IMR-90 (cell line): Measurements from ENCODE around the gene C14orf93. TPM values are rescaled to one million over a fixed set of nuclear protein-coding genes. Genes with fewer than 3 reads are reported as not detected.

Source experiments
- ATAC-seq: fragments of 200-7000 bp; cut with Tn5 transposase; 2 replicates; pipeline ENCODE4 v1.9.1; 2020; ENCODE audit warnings: low read depth, mild to moderate bottlenecking, moderate library complexity
- BruUV-seq: library from RNA; stranded (reverse); fragments of 400-500 nt; replicated peaks from 2 replicates; lab custom pipeline; 2021; lab: Mats Ljungman, UMichigan
- CTCF ChIA-PET: fragments of 300-600 bp; formaldehyde crosslinking; extraction: SDS; loops from one replicate; lab custom pipeline; 2021; ENCODE audit warnings: antibody characterized with exemption; lab: Yijun Ruan, JAX
- POLR2A ChIA-PET: fragments of 300-600 bp; sonication (Branson Sonifier 250); formaldehyde crosslinking; loops from one replicate; lab custom pipeline; 2022; ENCODE audit warnings: antibody characterized with exemption; ENCODE audit not compliant: unreplicated experiment; lab: Charles Lee
- DNase-seq: peaks from one replicate; pipeline ENCODE4 v3.0.0; 2013
- H2AFZ ChIP-seq: replicated peaks from 2 replicates; pipeline ENCODE3; 2013; ENCODE audit warnings: low read length, mild to moderate bottlenecking; ENCODE audit not compliant: poor library complexity
- H2AK5ac ChIP-seq: 2 replicates; pipeline ENCODE4 v1.6.1; 2013; ENCODE audit warnings: low read depth, low read length, inconsistent platforms
- H2AK9ac ChIP-seq: replicated peaks from 2 replicates; pipeline ENCODE3; 2013; ENCODE audit warnings: mild to moderate bottlenecking, low read depth, low read length, moderate library complexity; ENCODE audit not compliant: poor library complexity
- H2BK120ac ChIP-seq: 2 replicates; pipeline ENCODE4 v1.6.1; 2013; ENCODE audit warnings: low read depth, low read length, inconsistent platforms
- H2BK15ac ChIP-seq: 3 replicates; pipeline ENCODE4 v1.6.1; 2013; ENCODE audit warnings: low read depth, low read length, inconsistent platforms
- H2BK20ac ChIP-seq: 2 replicates; pipeline ENCODE4 v1.6.1; 2013; ENCODE audit warnings: low read depth, mild to moderate bottlenecking, inconsistent platforms, low read length, moderate library complexity
- H2BK5ac ChIP-seq: 2 replicates; pipeline ENCODE4 v1.6.1; 2013; ENCODE audit warnings: mild to moderate bottlenecking, low read depth, low read length, inconsistent platforms; ENCODE audit not compliant: poor library complexity, severe bottlenecking
- H3K14ac ChIP-seq: replicated peaks from 2 replicates; pipeline ENCODE4 v1.6.1; 2013; ENCODE audit warnings: low read depth, low read length, inconsistent platforms
- H3K18ac ChIP-seq: 2 replicates; pipeline ENCODE4 v1.6.1; 2013; ENCODE audit warnings: low read depth, low read length, control low read depth
- H3K23ac ChIP-seq: 2 replicates; pipeline ENCODE4 v1.6.1; 2013; ENCODE audit warnings: low read depth, low read length, inconsistent platforms
- H3K27ac ChIP-seq: 2 replicates; pipeline ENCODE4 v1.5.1; 2013; ENCODE audit warnings: mild to moderate bottlenecking, control low read depth, low read length; ENCODE audit not compliant: insufficient read depth
- H3K27me3 ChIP-seq: 2 replicates; pipeline ENCODE4 v1.6.1; 2013; ENCODE audit warnings: low read length; ENCODE audit not compliant: control insufficient read depth, insufficient read depth
- H3K36me3 ChIP-seq: 2 replicates; pipeline ENCODE4 v1.6.1; 2013; ENCODE audit warnings: low read length, mixed read lengths; ENCODE audit not compliant: control insufficient read depth, insufficient read depth
- H3K4ac ChIP-seq: 2 replicates; pipeline ENCODE4 v1.6.1; 2013; ENCODE audit warnings: low read depth, low read length, inconsistent platforms
- H3K4me1 ChIP-seq: 2 replicates; pipeline ENCODE4 v1.6.1; 2013; ENCODE audit warnings: low read length, mixed read lengths; ENCODE audit not compliant: control insufficient read depth, insufficient read depth
- H3K4me2 ChIP-seq: 2 replicates; pipeline ENCODE4 v1.6.1; 2013; ENCODE audit warnings: low read depth, mild to moderate bottlenecking, control low read depth, low read length, moderate library complexity
- H3K4me3 ChIP-seq: 2 replicates; pipeline ENCODE4 v1.5.1; 2013; ENCODE audit warnings: low read depth, mild to moderate bottlenecking, control low read depth, low read length, moderate library complexity; ENCODE audit not compliant: insufficient read depth
- H3K56ac ChIP-seq: 2 replicates; pipeline ENCODE4 v1.6.1; 2013; ENCODE audit warnings: low read length, inconsistent platforms; ENCODE audit not compliant: insufficient read depth; ENCODE audit errors: extremely low read depth
- H3K79me1 ChIP-seq, 2 experiments: 2 replicates each; pipeline ENCODE4 v1.6.1; 2013; ENCODE audit warnings: low read length in 2 of 2, inconsistent platforms in 1 of 2, low read depth in 1 of 2
- H3K9ac ChIP-seq: 2 replicates; pipeline ENCODE4 v1.6.1; 2013; ENCODE audit warnings: low read depth, low read length, control low read depth
- H3K9me1 ChIP-seq: 2 replicates; pipeline ENCODE4 v1.6.1; 2013; ENCODE audit warnings: low read length, inconsistent platforms; ENCODE audit not compliant: insufficient read depth
- H3K9me3 ChIP-seq: 2 replicates; pipeline ENCODE4 v1.6.1; 2013; ENCODE audit warnings: low read length; ENCODE audit not compliant: control insufficient read depth, insufficient read depth
- H4K20me1 ChIP-seq: 2 replicates; pipeline ENCODE4 v1.6.1; 2013; ENCODE audit warnings: low read length, inconsistent platforms; ENCODE audit not compliant: insufficient read depth
- H4K5ac ChIP-seq: 2 replicates; pipeline ENCODE4 v1.6.1; 2013; ENCODE audit warnings: mild to moderate bottlenecking, low read depth, low read length, control low read depth
- H4K8ac ChIP-seq, 2 experiments: 2 replicates each; pipeline ENCODE4 v1.6.1; 2013; ENCODE audit warnings: low read depth in 2 of 2, low read length in 2 of 2, control low read depth in 1 of 2, inconsistent platforms in 1 of 2
- H4K91ac ChIP-seq: 2 replicates; pipeline ENCODE4 v1.6.1; 2013; ENCODE audit warnings: low read depth, low read length, inconsistent platforms; ENCODE audit not compliant: insufficient read depth
- BHLHE40 ChIP-seq: fragments of 150-350 bp; IDR thresholded peaks from 2 replicates; pipeline ENCODE4 v1.6.1; 2016; ENCODE audit warnings: mild to moderate bottlenecking, low read depth, low read length
- CEBPB ChIP-seq: IDR thresholded peaks from 2 replicates; pipeline ENCODE4 v1.6.1; 2012; ENCODE audit warnings: low read depth, low read length, improper control_type of control experiment
- CHD1 ChIP-seq: IDR thresholded peaks from 2 replicates; pipeline ENCODE4 v1.6.1; 2012; ENCODE audit warnings: low read depth, low read length, improper control_type of control experiment
- FOS ChIP-seq: fragments of 150-350 bp; IDR thresholded peaks from 2 replicates; pipeline ENCODE4 v1.6.1; 2016; ENCODE audit warnings: low read depth, low read length
- MAFK ChIP-seq: IDR thresholded peaks from 2 replicates; pipeline ENCODE4 v1.6.1; 2012; ENCODE audit warnings: low read depth, low read length, improper control_type of control experiment
- MAZ ChIP-seq: IDR thresholded peaks from 2 replicates; pipeline ENCODE4 v1.6.1; 2012; ENCODE audit warnings: low read depth, mild to moderate bottlenecking, low read length, improper control_type of control experiment, moderate library complexity, borderline replicate concordance
- NFE2L2 ChIP-seq: fragments of 150-350 bp; IDR thresholded peaks from 2 replicates; pipeline ENCODE4 v1.6.1; 2016; ENCODE audit warnings: low read depth, mild to moderate bottlenecking, low read length
- POLR2A ChIP-seq: IDR thresholded peaks from 2 replicates; pipeline ENCODE4 v1.6.1; 2012; ENCODE audit warnings: mild to moderate bottlenecking, low read depth, low read length
- RAD21 ChIP-seq: IDR thresholded peaks from 2 replicates; pipeline ENCODE4 v1.6.1; 2012; ENCODE audit warnings: low read length, improper control_type of control experiment
- RCOR1 ChIP-seq: IDR thresholded peaks from 2 replicates; pipeline ENCODE4 v1.6.1; 2012; ENCODE audit warnings: mild to moderate bottlenecking, low read length, improper control_type of control experiment; ENCODE audit not compliant: insufficient replicate concordance
- RFX5 ChIP-seq: IDR thresholded peaks from 2 replicates; pipeline ENCODE4 v1.8.0; 2012; ENCODE audit warnings: low read depth, mild to moderate bottlenecking, low read length, moderate library complexity
- SMC3 ChIP-seq: fragments of 150-350 bp; IDR thresholded peaks from 2 replicates; pipeline ENCODE4 v1.6.1; 2016; ENCODE audit warnings: low read depth, mild to moderate bottlenecking, antibody characterized with exemption, low read length, moderate library complexity
- WGBS, 2 experiments: methylation state at CpG; one replicate each; pipeline versions ENCODE4 v1.1.5 to v1.1.7; 2013; ENCODE audit warnings: missing lambda C conversion rate in 2 of 2; ENCODE audit not compliant: insufficient read length in 1 of 2; ENCODE audit errors: extremely low coverage in 2 of 2; 5-methylcytosine and 5-hydroxymethylcytosine counted together
- dilution Hi-C: fragments of 300-500 bp; cut with HindIII; formaldehyde crosslinking; loops from one replicate; pipeline ENCODE4 v1.14.3; 2018; ENCODE audit warnings: low sequenced_read_pairs; ENCODE audit not compliant: unreplicated experiment
- in situ Hi-C: fragments of 300-500 bp; cut with MboI; formaldehyde crosslinking; loops from 3 replicates; pipeline ENCODE4 v1.14.3; 2019; ENCODE audit warnings: low sequenced_read_pairs, inconsistent platforms, mixed read lengths
- intact Hi-C: fragments of 100-400 bp; cut with micrococcal nuclease; formaldehyde crosslinking; loops from 2 replicates; pipeline ENCODE4 v1.10.0; 2022
- polyA plus RNA-seq, 3 experiments: library from polyadenylated mRNA; depleted of rRNA; stranded (reverse); fragments of >200 nt; gene quantifications; 2 replicates each; pipeline ENCODE4 v1.2.3, GENCODE V29; 2012; ENCODE audit warnings: low replicate concordance in 1 of 3
- total RNA-seq: library from RNA; depleted of rRNA; stranded (reverse); fragments of >200 nt; gene quantifications from 2 replicates; pipeline ENCODE4 v1.2.3, GENCODE V29; 2012
- TF ChIP-seq, protein P1 (sequence below): fragments of 150-350 bp; IDR thresholded peaks from 2 replicates; pipeline ENCODE4 v1.6.1; 2016; ENCODE audit warnings: low read depth, mild to moderate bottlenecking, low read length, moderate library complexity, borderline replicate concordance
- TF ChIP-seq, protein P2 (sequence below): fragments of 150-350 bp; IDR thresholded peaks from 2 replicates; pipeline ENCODE4 v1.6.1; 2017; ENCODE audit warnings: mild to moderate bottlenecking, antibody characterized with exemption, low read length, low read depth

The C14orf93 gene
- total and polyA plus RNA-seq, 2 of the 4 experiments (the other 2 are of a cell fraction): 5.4 to 5.7 TPM

DNA sequence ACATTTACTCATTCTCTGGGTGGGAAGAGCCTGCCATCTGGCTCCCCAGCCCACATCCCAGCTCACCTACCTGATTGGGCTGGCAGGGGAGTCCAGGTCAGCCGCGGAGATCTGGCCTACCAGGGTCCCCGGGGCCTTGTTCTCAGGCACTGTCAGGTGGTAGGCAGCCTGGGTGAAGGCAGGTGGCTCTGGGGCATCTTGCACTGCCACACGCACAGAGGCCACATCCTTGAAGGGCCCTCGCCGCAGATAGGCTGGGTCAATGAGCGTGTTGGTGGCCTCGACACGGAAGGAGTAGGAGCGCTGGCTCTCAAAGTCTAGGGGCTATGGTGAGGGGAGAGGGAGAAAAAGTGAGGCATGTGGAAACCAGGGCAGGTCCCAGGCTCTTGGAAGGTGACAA lies 43.5 kb upstream of the C14orf93 start:
- Histone ChIP-seq H3K4me2 (no peak overlapping the region), H4K5ac (no peak overlapping the region), H2AFZ (no peak overlapping the region), H3K56ac (no peak overlapping the region), H3K27me3 (no peaks in the 10 kb centered on the region), H3K79me1 (peaks cover 0 to 19% of the 10 kb centered on the region in 2 experiments; a peak in 2 of 4 replicates), H3K9me3 (no peaks in the 10 kb centered on the region), H2BK5ac (no peak overlapping the region), H4K20me1 (peaks cover 8% of the 10 kb centered on the region), H3K14ac (no peak overlapping the region), H2BK120ac (no peak overlapping the region), H2AK9ac (no peak overlapping the region), H2BK20ac (no peak overlapping the region), H4K8ac (no peak overlapping the region), H3K9me1 (no peaks in the 10 kb centered on the region), H3K4ac (no peak overlapping the region), H3K36me3 (peaks cover 4% of the 10 kb centered on the region; the same call in 1 of the 2 replicates), H2AK5ac (no peak overlapping the region), H3K4me3 (no peak overlapping the region), H4K91ac (no peak overlapping the region), H3K9ac (no peak overlapping the region), H3K4me1 (peaks cover 11% of the 10 kb centered on the region; the same call in 1 of the 2 replicates), H2BK15ac (no peak overlapping the region), H3K27ac (no peak overlapping the region), H3K18ac (no peak overlapping the region), H3K23ac (no peak overlapping the region)
- ATAC-seq (no peak), DNase-seq (no peak)
- CTCF ChIA-PET: interaction anchor here (1.5 to 1.6 kb wide), 2 partner anchors 60 to 67 kb away, joined by 3 to 4 read pairs; no protein-coding TSS in a partner anchor
- in situ Hi-C loops (loop anchor here (5.0 kb wide), 1 partner anchor 61 kb away; no protein-coding TSS in a partner anchor), intact Hi-C loops (no loop called here), dilution Hi-C loops (no loop called here)
- no TSS peak for BruUV-seq
- WGBS, 2 experiments: 95% methylated on average over 4 of the region's 10 CpGs; no CpG with 5 or more reads in 1 of the 2 experiments
- POLR2A ChIA-PET: no interaction called here
- TF ChIP-seq, protein P1, sequence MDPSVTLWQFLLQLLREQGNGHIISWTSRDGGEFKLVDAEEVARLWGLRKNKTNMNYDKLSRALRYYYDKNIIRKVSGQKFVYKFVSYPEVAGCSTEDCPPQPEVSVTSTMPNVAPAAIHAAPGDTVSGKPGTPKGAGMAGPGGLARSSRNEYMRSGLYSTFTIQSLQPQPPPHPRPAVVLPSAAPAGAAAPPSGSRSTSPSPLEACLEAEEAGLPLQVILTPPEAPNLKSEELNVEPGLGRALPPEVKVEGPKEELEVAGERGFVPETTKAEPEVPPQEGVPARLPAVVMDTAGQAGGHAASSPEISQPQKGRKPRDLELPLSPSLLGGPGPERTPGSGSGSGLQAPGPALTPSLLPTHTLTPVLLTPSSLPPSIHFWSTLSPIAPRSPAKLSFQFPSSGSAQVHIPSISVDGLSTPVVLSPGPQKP: no peak
- TF ChIP-seq, protein P2, sequence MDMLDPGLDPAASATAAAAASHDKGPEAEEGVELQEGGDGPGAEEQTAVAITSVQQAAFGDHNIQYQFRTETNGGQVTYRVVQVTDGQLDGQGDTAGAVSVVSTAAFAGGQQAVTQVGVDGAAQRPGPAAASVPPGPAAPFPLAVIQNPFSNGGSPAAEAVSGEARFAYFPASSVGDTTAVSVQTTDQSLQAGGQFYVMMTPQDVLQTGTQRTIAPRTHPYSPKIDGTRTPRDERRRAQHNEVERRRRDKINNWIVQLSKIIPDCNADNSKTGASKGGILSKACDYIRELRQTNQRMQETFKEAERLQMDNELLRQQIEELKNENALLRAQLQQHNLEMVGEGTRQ: no peak
- TF ChIP-seq RCOR1: no peak
- TF ChIP-seq MAFK: no peak
- no peak for TF ChIP-seq RFX5
- TF ChIP-seq NFE2L2: no peak
- TF ChIP-seq RAD21: no peak
- no peak for TF ChIP-seq CHD1
- no peak for TF ChIP-seq BHLHE40
- no peak for TF ChIP-seq MAZ
- no peak for TF ChIP-seq CEBPB
- TF ChIP-seq FOS: no peak
- no peak for TF ChIP-seq SMC3
- TF ChIP-seq POLR2A: no peak
